Parathyroid adenoma (tissue), 2 donors: ENCODE data around the gene PRKN.

ENCODE experiments used
- H2AFZ ChIP-seq: fragments of 300-600 bp; sonication (generic); one replicate; pipeline ENCODE4 v1.7.0; 2017; ENCODE audit warnings: antibody characterized with exemption, mild to moderate bottlenecking
- H3K27ac ChIP-seq: fragments of 300-600 bp; sonication (generic); one replicate; pipeline ENCODE4 v1.7.0; 2017
- H3K27me3 ChIP-seq: fragments of 300-600 bp; sonication (generic); one replicate; pipeline ENCODE4 v1.7.0; 2017; ENCODE audit warnings: low read length; ENCODE audit not compliant: control insufficient read depth, insufficient read depth
- H3K36me3 ChIP-seq: fragments of 300-600 bp; sonication (generic); one replicate; pipeline ENCODE4 v1.7.0; 2017; ENCODE audit warnings: low read length; ENCODE audit not compliant: control insufficient read depth, insufficient read depth
- H3K4me1 ChIP-seq: fragments of 300-600 bp; sonication (generic); one replicate; pipeline ENCODE4 v1.7.0; 2017; ENCODE audit warnings: control low read depth
- H3K4me2 ChIP-seq: fragments of 300-600 bp; sonication (generic); one replicate; pipeline ENCODE4 v1.7.0; 2017; ENCODE audit warnings: low read length
- H3K4me3 ChIP-seq: fragments of 300-600 bp; sonication (generic); one replicate; pipeline ENCODE4 v1.7.0; 2017; ENCODE audit warnings: low read depth, low read length
- H3K79me2 ChIP-seq: fragments of 300-600 bp; sonication (generic); one replicate; pipeline ENCODE4 v1.7.0; 2017; ENCODE audit warnings: control low read depth
- H3K9ac ChIP-seq: fragments of 300-600 bp; sonication (generic); one replicate; pipeline ENCODE4 v1.7.0; 2017; ENCODE audit warnings: mild to moderate bottlenecking
- H3K9me3 ChIP-seq: fragments of 300-600 bp; sonication (generic); one replicate; pipeline ENCODE4 v1.7.0; 2017; ENCODE audit warnings: low read length; ENCODE audit not compliant: control insufficient read depth
- TF ChIP-seq, protein P1 (sequence below): fragments of 300-600 bp; sonication (generic); IDR thresholded peaks from one replicate; pipeline ENCODE4 v1.7.0; 2017; ENCODE audit warnings: antibody characterized with exemption, mild to moderate bottlenecking
- donor health status: primary hyperparathyroidism.

The PRKN gene

DNA sequence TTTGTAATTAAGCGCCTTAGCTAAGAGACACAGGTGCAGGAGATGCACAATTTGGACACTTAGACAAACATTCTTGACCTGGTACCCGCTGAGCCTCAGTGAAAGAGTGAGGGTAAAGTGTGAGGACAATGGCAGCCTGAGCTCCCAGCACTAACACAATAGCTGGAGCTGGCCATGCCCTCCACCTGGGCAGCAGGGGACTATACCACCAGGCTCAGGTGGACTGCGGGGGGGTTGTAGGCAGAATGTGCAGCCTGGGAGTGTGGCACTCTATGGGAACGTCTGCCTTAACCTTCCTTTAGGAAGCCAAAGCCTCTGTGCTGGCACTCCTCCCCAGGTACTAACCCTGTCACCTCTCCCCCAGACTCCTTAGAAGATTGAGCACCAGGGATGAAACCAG lies 23.6 kb downstream of the PRKN start:
- Histone ChIP-seq H3K36me3 (no peaks in the 10 kb centered on the region), H3K4me1 (peaks cover 2% of the 10 kb centered on the region), H3K9me3 (no peaks in the 10 kb centered on the region), H3K4me3 (no peak overlapping the region), H3K9ac (no peak overlapping the region), H3K27ac (no peak overlapping the region), H3K4me2 (no peak overlapping the region), H3K27me3 (no peaks in the 10 kb centered on the region), H3K79me2 (no peaks in the 10 kb centered on the region), H2AFZ (no peak overlapping the region)
- TF ChIP-seq, protein P1, sequence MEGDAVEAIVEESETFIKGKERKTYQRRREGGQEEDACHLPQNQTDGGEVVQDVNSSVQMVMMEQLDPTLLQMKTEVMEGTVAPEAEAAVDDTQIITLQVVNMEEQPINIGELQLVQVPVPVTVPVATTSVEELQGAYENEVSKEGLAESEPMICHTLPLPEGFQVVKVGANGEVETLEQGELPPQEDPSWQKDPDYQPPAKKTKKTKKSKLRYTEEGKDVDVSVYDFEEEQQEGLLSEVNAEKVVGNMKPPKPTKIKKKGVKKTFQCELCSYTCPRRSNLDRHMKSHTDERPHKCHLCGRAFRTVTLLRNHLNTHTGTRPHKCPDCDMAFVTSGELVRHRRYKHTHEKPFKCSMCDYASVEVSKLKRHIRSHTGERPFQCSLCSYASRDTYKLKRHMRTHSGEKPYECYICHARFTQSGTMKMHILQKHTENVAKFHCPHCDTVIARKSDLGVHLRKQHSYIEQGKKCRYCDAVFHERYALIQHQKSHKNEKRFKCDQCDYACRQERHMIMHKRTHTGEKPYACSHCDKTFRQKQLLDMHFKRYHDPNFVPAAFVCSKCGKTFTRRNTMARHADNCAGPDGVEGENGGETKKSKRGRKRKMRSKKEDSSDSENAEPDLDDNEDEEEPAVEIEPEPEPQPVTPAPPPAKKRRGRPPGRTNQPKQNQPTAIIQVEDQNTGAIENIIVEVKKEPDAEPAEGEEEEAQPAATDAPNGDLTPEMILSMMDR: no peak

DNA sequence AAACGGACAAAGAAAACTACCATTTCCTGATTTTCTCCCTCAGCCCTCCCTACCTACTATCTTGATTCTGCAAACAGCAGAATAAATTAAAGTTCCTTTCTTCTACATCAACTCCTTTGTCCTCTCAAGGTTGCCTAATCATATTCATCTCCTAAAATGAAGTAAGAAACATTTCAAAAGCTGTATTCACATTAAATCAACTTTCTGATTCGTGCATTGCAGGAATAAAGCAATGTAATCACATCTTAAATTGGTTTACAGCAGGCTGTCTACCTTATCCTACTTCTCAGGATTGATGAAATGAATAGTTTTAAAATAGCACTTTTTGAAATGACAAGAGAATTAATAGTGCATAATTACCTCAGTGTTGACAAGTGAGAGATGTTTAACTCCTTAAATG lies 25.1 kb downstream of the PRKN start:
- H3K4me1 ChIP-seq: peaks cover 2% of the 10 kb centered on the region
- no peaks in the 10 kb centered on the region for H3K79me2 ChIP-seq
- no peak overlapping the region for H3K27ac ChIP-seq
- H3K27me3 ChIP-seq: no peaks in the 10 kb centered on the region
- no peak overlapping the region for H3K4me2 ChIP-seq
- no peak overlapping the region for H2AFZ ChIP-seq
- no peak overlapping the region for H3K4me3 ChIP-seq
- H3K36me3 ChIP-seq: no peaks in the 10 kb centered on the region
- H3K9ac ChIP-seq: no peak overlapping the region
- TF ChIP-seq, protein P1: no peak
- H3K9me3 ChIP-seq: no peaks in the 10 kb centered on the region

DNA sequence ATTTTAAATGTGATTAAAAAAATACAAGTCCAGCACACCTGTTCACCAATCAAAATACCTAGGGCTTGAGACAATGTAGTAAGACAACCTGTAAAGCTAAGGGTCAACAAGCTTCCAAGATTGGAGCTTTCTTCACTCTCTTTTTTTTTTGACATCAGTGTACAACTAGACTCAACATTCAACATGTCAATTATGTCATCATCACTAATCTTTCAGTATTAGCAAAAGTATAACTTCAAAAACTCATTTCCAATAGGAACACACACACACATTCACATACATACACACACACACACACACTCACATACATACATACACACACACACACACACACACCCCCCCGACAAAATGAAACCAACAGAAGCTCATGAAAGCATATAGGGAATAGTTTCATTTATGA lies 26.0 kb downstream of the PRKN start:
- Histone ChIP-seq H3K9me3 (no peaks in the 10 kb centered on the region), H3K27me3 (no peaks in the 10 kb centered on the region), H3K4me1 (peaks cover 2% of the 10 kb centered on the region), H3K4me2 (no peak overlapping the region), H3K36me3 (no peaks in the 10 kb centered on the region), H3K79me2 (no peaks in the 10 kb centered on the region), H3K9ac (no peak overlapping the region), H3K4me3 (no peak overlapping the region), H3K27ac (no peak overlapping the region), H2AFZ (no peak overlapping the region)
- TF ChIP-seq, protein P1: no peak

DNA sequence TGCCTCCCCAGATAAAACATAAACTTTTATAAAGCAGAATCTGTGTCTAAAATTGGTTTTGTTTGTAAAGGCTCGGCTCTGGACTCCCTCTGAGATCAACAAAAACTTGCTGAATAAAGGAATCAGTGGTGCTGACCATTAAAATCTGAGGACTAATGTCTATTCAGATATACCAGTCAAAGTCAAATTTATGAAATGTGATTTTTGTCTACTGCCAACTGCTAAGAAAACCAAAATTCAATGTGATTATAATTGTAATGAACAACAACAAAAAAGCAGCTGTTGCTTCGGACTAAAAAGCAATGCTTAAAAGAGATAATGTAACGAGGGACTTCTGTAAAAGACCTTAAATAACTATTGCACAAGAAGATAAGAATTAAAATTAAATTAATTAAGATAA lies 26.6 kb downstream of the PRKN start:
- TF ChIP-seq, protein P1: no peak
- Histone ChIP-seq H3K27me3 (no peaks in the 10 kb centered on the region), H3K4me3 (no peak overlapping the region), H3K4me1 (peaks cover 2% of the 10 kb centered on the region), H3K27ac (no peak overlapping the region), H3K9ac (no peak overlapping the region), H3K36me3 (no peaks in the 10 kb centered on the region), H3K9me3 (no peaks in the 10 kb centered on the region), H3K4me2 (no peak overlapping the region), H2AFZ (no peak overlapping the region), H3K79me2 (no peaks in the 10 kb centered on the region)

DNA sequence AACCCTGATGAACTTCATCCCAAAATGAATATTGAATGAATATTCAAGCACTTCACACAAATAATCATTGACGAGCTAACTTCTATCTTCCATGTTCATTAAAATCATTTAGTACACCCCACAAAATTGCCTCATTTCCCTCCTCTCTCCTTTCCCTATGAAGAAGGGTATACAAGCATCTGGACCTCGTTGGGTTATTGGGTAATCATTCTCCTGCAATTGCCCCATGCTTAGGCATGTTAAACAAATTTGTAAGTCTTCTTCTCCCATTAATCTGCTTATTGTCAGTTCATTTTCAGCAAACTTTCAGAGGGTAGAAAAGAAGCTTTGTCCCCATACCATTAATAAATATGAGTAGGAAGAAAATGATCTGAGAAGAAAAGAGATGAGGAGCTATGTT lies 27.6 kb downstream of the PRKN start:
- no peaks in the 10 kb centered on the region for H3K79me2 ChIP-seq
- no peak overlapping the region for H3K9ac ChIP-seq
- H2AFZ ChIP-seq: no peak overlapping the region
- H3K4me1 ChIP-seq: peaks cover 2% of the 10 kb centered on the region
- TF ChIP-seq, protein P1: no peak
- no peak overlapping the region for H3K4me2 ChIP-seq
- no peak overlapping the region for H3K27ac ChIP-seq
- H3K4me3 ChIP-seq: no peak overlapping the region
- H3K36me3 ChIP-seq: no peaks in the 10 kb centered on the region
- no peaks in the 10 kb centered on the region for H3K9me3 ChIP-seq
- no peaks in the 10 kb centered on the region for H3K27me3 ChIP-seq
